PFSK-1 (cell line): ENCODE measurements around the gene ZFAND6.

ENCODE experiments used
- REST ChIP-seq, 2 experiments: IDR thresholded peaks; 2 replicates each; pipeline versions ENCODE4 v1.6.1 to v1.8.0; 2011 to 2012; ENCODE audit warnings: low read depth in 2 of 2, low read length in 2 of 2, control low read depth in 1 of 2, inconsistent platforms in 1 of 2, mild to moderate bottlenecking in 1 of 2, moderate library complexity in 1 of 2; ENCODE audit not compliant: insufficient read depth in 1 of 2
- TAF1 ChIP-seq: IDR thresholded peaks from 2 replicates; pipeline ENCODE4 v1.6.1; 2012; ENCODE audit warnings: low read length, control low read depth, borderline replicate concordance; ENCODE audit not compliant: insufficient read depth

- no peak for TF ChIP-seq TAF1
- TF ChIP-seq REST (IDR thresholded peaks at IDR 0.05; ENCODE audit: insufficient read depth in 1 of 2, low read depth in 2 of 2, low read length in 2 of 2) = no peak
These were observed 116.0 kb downstream of the ZFAND6 start for GRCh38 chr15:80175436-80175835.
